ENCODE results near the gene TLNRD1.

- no peak for TF ChIP-seq POLR2A (IDR thresholded peaks at IDR 0.05)
- no peak for TF ChIP-seq CTCF (IDR thresholded peaks at IDR 0.05)
- TF ChIP-seq POLR2AphosphoS5 (IDR thresholded peaks at IDR 0.05): no peak
- no peak for TF ChIP-seq EP300 (IDR thresholded peaks at IDR 0.05)
These were observed 24.2 kb downstream of the TLNRD1 start for GRCh38 chr15:81024936-81025335.

All from upper lobe of left lung (tissue), 4 donors.